ENCODE results near the gene GIPC3. TPM values are rescaled to one million over a fixed set of nuclear protein-coding genes. Genes with fewer than 3 reads are reported as not detected.

GIPC3 gene
- total RNA-seq = 0.36 and 0.37 TPM in 2 replicates

- Mint-ChIP-seq H3K27me3 (peaks cover 2% of the 10 kb centered on the region), H3K27ac (no peak within 1 kb of the TSS), H3K4me1 (no peaks in the 10 kb centered on the region), H3K9me3 (no peaks in the 10 kb centered on the region), H3K4me3 (no peak within 1 kb of the TSS), H3K36me3 (ENCODE audit: low read depth) (no peaks in the 10 kb centered on the region)
- no peak for DNase-seq
- intact Hi-C loops (cut with micrococcal nuclease) = no loop called here
Observed at GRCh38 chr19:3585301-3586126, at the start of gene GIPC3. Gene GIPC3, plus strand, starts transcription at chr19:3585478. Its CDS starts 120 bp downstream, at chr19:3585598.

- Mint-ChIP-seq H3K4me3 (no peak overlapping the region), H3K27ac (no peak overlapping the region), H3K4me1 (peaks cover 2% of the 10 kb centered on the region), H3K27me3 (no peaks in the 10 kb centered on the region), H3K36me3 (ENCODE audit: low read depth) (peaks cover 40% of the 10 kb centered on the region), H3K9me3 (no peaks in the 10 kb centered on the region)
- DNase-seq = no peak
- intact Hi-C loops (cut with micrococcal nuclease) = no loop called here
Observed at GRCh38 chr19:3535563-3535965, 49.7 kb upstream of the GIPC3 start.

GRCh38 chr19:3535981-3536380, 49.3 kb upstream of the GIPC3 start:
- intact Hi-C loops (cut with micrococcal nuclease) = no loop called here
- H3K4me3 Mint-ChIP-seq = no peak overlapping the region
- no peak for DNase-seq
- H3K4me1 Mint-ChIP-seq = peaks cover 2% of the 10 kb centered on the region
- no peaks in the 10 kb centered on the region for H3K27me3 Mint-ChIP-seq
- peak overlapping the region; percentile 52 for H3K27ac Mint-ChIP-seq
- peaks cover 40% of the 10 kb centered on the region for H3K36me3 Mint-ChIP-seq (ENCODE audit: low read depth)
- no peaks in the 10 kb centered on the region for H3K9me3 Mint-ChIP-seq

- intact Hi-C loops (cut with micrococcal nuclease) = no loop called here
- no peak for DNase-seq
- peaks cover 2% of the 10 kb centered on the region for H3K4me1 Mint-ChIP-seq
- H3K27ac Mint-ChIP-seq = no peak overlapping the region
- H3K36me3 Mint-ChIP-seq (ENCODE audit: low read depth) = peaks cover 34% of the 10 kb centered on the region
- H3K4me3 Mint-ChIP-seq = no peak overlapping the region
- H3K27me3 Mint-ChIP-seq = no peaks in the 10 kb centered on the region
- no peaks in the 10 kb centered on the region for H3K9me3 Mint-ChIP-seq
Observed at GRCh38 chr19:3536429-3537100, 48.7 kb upstream of the GIPC3 start.

GRCh38 chr19:3537101-3537437, 48.2 kb upstream of the GIPC3 start:
- Mint-ChIP-seq H3K27me3 (no peaks in the 10 kb centered on the region), H3K4me3 (no peak overlapping the region), H3K27ac (peak overlapping the region; percentile 58), H3K4me1 (peaks cover 2% of the 10 kb centered on the region), H3K36me3 (ENCODE audit: low read depth) (peaks cover 34% of the 10 kb centered on the region), H3K9me3 (no peaks in the 10 kb centered on the region)
- intact Hi-C loops (cut with micrococcal nuclease) = no loop called here
- DNase-seq = no peak

GRCh38 chr19:3537438-3538240, 47.6 kb upstream of the GIPC3 start:
- Mint-ChIP-seq H3K36me3 (ENCODE audit: low read depth) (peaks cover 31% of the 10 kb centered on the region), H3K4me3 (no peak overlapping the region), H3K27ac (no peak overlapping the region), H3K27me3 (no peaks in the 10 kb centered on the region), H3K9me3 (no peaks in the 10 kb centered on the region), H3K4me1 (peaks cover 2% of the 10 kb centered on the region)
- DNase-seq = no peak
- intact Hi-C loops (cut with micrococcal nuclease) = no loop called here

GRCh38 chr19:3538258-3538929, 46.9 kb upstream of the GIPC3 start:
- Mint-ChIP-seq H3K4me1 (peaks cover 2% of the 10 kb centered on the region), H3K9me3 (no peaks in the 10 kb centered on the region), H3K4me3 (no peak overlapping the region), H3K27ac (no peak overlapping the region), H3K27me3 (no peaks in the 10 kb centered on the region), H3K36me3 (ENCODE audit: low read depth) (peaks cover 31% of the 10 kb centered on the region)
- intact Hi-C loops (cut with micrococcal nuclease) = no loop called here
- DNase-seq = no peak

GRCh38 chr19:3538965-3539755, 46.1 kb upstream of the GIPC3 start, which contains the start of gene TEKTIP1:
Gene TEKTIP1, plus strand, starts transcription at chr19:3539174. Its CDS starts 4 bp downstream, at chr19:3539178.
- peaks cover 27% of the 10 kb centered on the region for H3K36me3 Mint-ChIP-seq (ENCODE audit: low read depth)
- no peak within 1 kb of the TSS for H3K4me3 Mint-ChIP-seq
- H3K4me1 Mint-ChIP-seq = peaks cover 2% of the 10 kb centered on the region
- H3K27me3 Mint-ChIP-seq = no peaks in the 10 kb centered on the region
- no peak within 1 kb of the TSS for H3K27ac Mint-ChIP-seq
- DNase-seq = no peak
- intact Hi-C loops (cut with micrococcal nuclease) = no loop called here
- no peaks in the 10 kb centered on the region for H3K9me3 Mint-ChIP-seq

- intact Hi-C loops (cut with micrococcal nuclease) = no loop called here
- DNase-seq = no peak
- no peaks in the 10 kb centered on the region for H3K9me3 Mint-ChIP-seq
- no peak overlapping the region for H3K27ac Mint-ChIP-seq
- no peak overlapping the region for H3K4me3 Mint-ChIP-seq
- H3K27me3 Mint-ChIP-seq = no peaks in the 10 kb centered on the region
- H3K4me1 Mint-ChIP-seq = peaks cover 2% of the 10 kb centered on the region
- H3K36me3 Mint-ChIP-seq (ENCODE audit: low read depth) = peaks cover 24% of the 10 kb centered on the region
Observed at GRCh38 chr19:3539756-3540118, 45.5 kb upstream of the GIPC3 start.

GRCh38 chr19:3543150-3544057, 41.9 kb upstream of the GIPC3 start:
- no peak overlapping the region for H3K4me3 Mint-ChIP-seq
- H3K9me3 Mint-ChIP-seq = no peaks in the 10 kb centered on the region
- peaks cover 8% of the 10 kb centered on the region for H3K4me1 Mint-ChIP-seq
- no peaks in the 10 kb centered on the region for H3K27me3 Mint-ChIP-seq
- peaks cover 24% of the 10 kb centered on the region for H3K36me3 Mint-ChIP-seq (ENCODE audit: low read depth)
- H3K27ac Mint-ChIP-seq = no peak overlapping the region
- intact Hi-C loops (cut with micrococcal nuclease) = no loop called here
- DNase-seq = no peak

- intact Hi-C loops (cut with micrococcal nuclease) = no loop called here
- Mint-ChIP-seq H3K9me3 (no peaks in the 10 kb centered on the region), H3K4me1 (peaks cover 8% of the 10 kb centered on the region), H3K36me3 (ENCODE audit: low read depth) (peaks cover 26% of the 10 kb centered on the region), H3K4me3 (no peak overlapping the region), H3K27me3 (no peaks in the 10 kb centered on the region), H3K27ac (no peak overlapping the region)
- no peak for DNase-seq
Observed at GRCh38 chr19:3544058-3544376, 41.3 kb upstream of the GIPC3 start.
